ENCODE measurements around the gene DYSF.

GRCh38 chr2:71706836-71707235 lies 253.5 kb downstream of the DYSF start:
- TF ChIP-seq CTCF (tag by site-specific recombination; IDR thresholded peaks at IDR 0.05) = no peak
- no peak for TF ChIP-seq ZNF175 (tag by site-specific recombination; IDR thresholded peaks at IDR 0.05)
- no peak for TF ChIP-seq ZNF768 (tag by site-specific recombination; IDR thresholded peaks at IDR 0.05)
- TF ChIP-seq ZNF132 (tag by site-specific recombination; IDR thresholded peaks at IDR 0.05; ENCODE audit: borderline replicate concordance) = no peak
- TF ChIP-seq REST (tag by site-specific recombination; IDR thresholded peaks at IDR 0.05) = no peak
- TF ChIP-seq ZBTB11 (tag by site-specific recombination; conservative IDR thresholded peaks at IDR 0.05; ENCODE audit: low read depth) = no peak
- TF ChIP-seq ZNF24 (tag by site-specific recombination; IDR thresholded peaks at IDR 0.05) = no peak
- TF ChIP-seq ZFP37 (tag by site-specific recombination; IDR thresholded peaks at IDR 0.05) = no peak
- TF ChIP-seq ZNF324 (tag by site-specific recombination; IDR thresholded peaks at IDR 0.05) = no peak

Measured in HEK293 (cell line).